Daoy (cell line): ENCODE data around the gene CSNK1A1L. TPM values are rescaled to one million over a fixed set of nuclear protein-coding genes. Genes with fewer than 3 reads are reported as not detected.

Experiments used
- DNase-seq: peaks from one replicate; pipeline ENCODE4 v3.0.0-alpha.2; 2015; ENCODE audit warnings: low read depth
- total RNA-seq: library from RNA; depleted of rRNA; stranded (reverse); fragments of >200 nt; shearing (Covaris generic); gene quantifications from 2 replicates; pipeline ENCODE4 v1.2.3, GENCODE V29; 2014

Gene CSNK1A1L
- total RNA-seq, 1 experiment from 2014 or later, result not detected

DNA sequence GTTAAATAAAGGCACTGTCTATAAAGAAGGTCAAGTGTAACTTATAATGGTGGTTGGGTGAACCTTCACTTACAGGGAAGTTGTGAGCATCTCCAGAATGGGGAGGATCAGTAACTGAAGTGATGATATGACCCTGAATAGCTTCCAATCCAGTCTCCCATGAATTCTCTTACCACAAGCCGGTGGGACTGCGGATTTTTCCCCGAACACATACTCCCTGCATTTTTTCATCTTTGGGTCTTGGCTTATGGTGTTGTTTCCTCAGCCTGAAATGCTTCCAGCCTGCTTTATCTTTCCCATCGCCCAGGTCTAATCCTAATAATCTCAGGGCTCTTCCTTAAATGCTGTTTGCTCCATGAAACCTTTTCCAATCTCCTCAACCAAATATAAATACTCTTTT, 2.0 kb upstream of the CSNK1A1L start:
- DNase-seq, result no peak

DNA sequence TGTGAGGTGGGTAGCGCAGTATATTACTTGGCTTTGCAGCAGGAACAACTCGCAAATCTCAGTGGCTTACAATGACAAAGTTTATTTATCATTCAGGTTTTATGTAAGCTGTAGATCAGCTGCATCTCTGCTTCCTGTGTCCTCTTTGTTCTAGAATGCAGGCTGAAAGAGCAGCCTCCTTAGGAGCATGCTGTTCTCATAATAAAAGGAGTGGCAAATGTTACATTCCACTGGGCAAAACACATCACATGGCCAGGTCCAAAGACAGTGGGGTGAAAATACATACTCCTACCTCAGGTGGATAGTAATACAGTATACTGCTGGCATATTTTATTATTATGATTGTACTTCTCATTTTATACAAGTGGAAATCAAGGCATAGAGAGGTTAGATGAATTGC, 1.2 kb upstream of the CSNK1A1L start:
- no peak for DNase-seq

DNA sequence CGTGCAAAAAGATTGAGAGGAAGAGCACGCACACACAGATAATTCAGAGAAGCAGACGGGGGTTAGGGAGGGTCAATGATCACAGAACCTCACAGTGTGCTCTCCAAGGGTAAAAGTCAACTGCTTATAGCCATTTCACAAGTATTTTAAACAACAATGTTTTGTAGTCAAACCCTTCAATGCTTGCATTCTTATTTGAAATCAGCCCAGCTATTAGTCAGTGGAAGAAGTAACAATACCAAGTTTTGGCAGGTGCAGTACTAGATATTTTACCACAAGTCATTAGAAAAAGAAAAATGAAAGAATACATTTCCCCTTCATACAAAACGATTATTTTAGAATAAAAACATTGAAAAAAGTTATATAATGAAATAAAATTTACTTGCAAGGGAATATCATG, 2.6 kb downstream of the CSNK1A1L start:
- no peak for DNase-seq

DNA sequence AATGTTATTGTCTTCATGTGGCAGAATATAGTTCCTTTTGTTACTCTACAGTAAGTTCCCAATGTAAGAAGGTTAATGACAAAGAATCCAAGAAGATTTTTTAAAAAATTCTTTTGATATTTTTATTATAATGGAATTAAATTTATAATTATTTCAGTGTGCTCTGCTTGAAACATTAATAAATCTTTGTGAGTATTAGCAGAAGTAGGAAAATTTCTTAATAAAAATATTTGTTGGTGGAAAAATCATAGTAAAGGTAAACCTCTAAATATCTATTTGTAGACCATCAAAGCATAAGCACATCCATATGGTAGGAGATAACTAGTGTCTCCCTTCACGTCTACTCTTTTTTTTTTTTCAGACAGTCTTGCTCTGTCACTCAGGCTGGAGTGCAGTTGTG, 4.3 kb downstream of the CSNK1A1L start:
- no peak for DNase-seq

DNA sequence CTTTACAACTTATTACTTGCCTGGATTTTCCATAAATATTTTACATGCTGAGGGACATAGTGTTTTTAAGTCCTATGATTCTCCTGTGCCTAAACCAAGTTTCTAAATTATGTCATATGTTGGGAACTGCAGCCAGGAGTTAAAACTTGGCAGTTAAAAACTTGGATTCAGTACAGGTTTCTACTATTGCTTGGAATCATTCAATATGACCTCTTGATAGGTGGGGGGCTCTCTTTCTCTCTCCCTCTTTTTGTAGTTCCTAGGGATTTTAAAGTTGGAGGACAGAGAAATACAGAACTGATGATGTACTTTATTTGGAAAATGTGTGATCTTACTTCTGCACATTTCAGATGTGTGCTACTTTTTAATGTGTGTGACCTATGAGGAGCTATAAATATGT, 4.7 kb downstream of the CSNK1A1L start:
- DNase-seq, result no peak

DNA sequence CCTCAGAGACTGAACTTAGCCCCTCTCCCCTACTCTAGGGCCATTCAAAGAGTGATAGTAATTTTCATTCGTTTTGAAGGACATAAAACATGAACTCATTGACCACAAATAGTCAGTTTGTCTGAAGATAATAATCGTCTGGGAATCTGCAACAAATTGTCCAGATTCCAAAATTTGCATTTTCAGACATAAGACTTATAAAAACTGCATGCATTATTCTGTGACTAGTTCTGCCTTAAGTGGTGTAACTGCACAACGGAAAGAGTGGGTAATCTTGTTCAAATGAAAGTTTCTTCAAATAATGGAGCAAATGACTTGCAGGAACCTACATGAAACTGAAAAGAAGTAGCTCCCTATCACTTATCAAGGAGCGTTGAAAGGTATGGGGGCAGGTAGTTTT, 8.4 kb downstream of the CSNK1A1L start:
- DNase-seq, result no peak

DNA sequence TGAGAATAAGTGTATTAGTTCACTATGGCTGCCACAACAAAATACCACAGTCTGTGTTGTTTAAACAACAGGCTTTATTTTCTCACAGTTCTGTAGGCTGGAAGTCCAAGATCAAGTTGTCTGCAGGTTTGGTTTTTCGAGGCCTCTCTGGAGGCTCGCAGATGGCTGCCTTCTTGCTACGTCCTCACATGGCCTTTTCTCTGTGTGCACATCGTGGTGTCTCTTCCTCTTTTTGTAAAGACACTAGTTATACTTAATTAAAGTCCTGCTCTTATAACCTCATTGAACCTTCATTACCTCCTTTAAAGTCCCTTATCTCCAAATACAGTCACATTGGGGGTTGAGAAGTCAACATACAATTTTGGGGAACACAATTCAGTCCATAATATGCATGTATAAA, 10.6 kb downstream of the CSNK1A1L start:
- DNase-seq, result no peak

DNA sequence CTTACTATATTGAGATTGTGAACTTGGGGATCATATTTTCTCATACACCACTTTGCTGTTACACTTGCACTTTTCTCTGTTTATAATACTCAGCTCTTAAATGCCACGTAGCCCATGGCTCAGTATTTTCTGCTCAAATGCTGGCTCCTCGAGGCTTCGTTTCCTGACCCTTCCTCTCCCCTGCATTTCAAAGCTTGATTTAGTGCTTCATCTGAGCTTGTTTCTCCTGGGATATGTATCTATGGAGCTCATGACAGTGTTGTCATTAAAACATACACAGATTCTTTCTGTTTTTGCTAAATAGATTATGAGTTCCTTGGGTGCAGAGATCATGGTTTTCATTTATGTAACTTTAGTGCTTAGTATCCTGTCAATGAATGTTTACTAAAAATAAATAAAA, 11.4 kb downstream of the CSNK1A1L start:
- DNase-seq, result no peak

DNA sequence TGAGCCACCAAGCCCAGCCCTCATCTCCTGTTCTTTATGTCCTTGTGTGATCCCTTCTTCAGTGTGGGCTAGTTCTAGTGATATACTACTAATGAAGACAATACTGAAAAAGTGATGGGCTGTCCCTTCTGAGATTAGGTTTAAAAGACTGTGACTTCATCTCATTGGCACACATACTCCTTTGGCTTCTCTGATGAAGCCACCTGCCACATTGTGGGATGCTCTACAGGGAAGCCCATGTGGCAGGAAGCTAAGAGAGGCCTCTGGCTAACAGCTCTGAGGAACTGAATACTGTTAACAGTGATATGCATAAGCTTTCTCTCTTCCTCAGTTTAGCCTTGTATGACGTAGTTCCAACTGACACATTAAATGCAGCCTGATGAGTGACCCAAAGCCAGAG, 13.6 kb downstream of the CSNK1A1L start:
- DNase-seq, result no peak

DNA sequence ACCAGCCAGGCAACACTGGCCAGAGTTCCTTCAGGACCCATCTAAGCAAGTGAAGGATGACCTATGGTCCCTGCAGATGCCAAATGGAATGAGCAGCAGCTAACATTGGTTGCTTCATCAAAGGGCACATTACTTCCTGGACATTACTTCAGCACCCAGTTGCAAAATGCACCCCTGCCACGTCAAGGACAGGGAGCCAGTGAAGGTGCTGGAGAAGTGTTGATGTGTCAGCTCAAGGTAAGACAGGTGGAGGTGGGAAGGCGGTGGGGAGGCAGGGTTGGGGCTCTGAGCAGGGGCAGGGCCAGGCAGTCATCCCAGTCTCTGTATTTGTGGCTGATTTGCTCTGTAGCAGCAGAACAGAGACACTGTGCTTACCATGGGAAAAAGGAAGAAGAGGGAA, 14.6 kb downstream of the CSNK1A1L start:
- no peak for DNase-seq

DNA sequence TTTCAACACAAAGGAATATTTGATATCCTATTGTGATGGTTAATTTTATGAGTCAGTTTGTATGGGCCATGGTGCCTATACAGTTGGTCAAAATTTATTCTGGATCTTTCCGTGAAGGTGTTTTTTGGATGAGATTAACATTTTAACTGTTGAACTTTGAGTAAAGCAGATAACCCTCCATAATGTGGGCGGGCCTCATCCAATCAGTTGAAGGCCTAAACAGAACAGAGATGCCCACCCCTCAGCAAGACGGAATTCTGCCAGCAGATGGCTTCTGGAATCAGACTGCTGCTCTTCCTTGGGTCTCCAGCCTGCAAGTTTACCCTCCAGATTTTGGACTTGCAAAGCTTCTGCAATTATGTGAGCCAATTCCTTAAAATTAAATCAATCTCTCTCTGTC, 16.0 kb downstream of the CSNK1A1L start:
- no peak for DNase-seq

DNA sequence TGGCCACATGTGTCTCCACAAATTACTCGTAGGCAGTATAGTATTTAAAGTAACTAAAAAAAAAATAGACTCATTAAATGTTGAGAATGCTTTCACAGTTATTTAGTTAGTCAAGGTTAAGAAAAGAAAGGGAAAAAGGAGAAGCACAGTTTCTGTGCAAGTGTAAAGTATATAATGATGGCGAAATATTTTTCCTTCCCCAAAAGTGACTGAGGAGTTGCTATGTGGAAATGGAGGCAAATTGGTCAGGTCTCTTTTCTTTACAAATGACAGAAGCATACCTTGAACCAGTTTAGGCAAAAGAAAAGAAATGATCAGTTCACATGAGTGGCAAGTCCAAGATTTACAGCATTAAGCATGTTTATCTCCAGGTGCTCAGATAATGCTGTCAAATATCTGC, 18.0 kb downstream of the CSNK1A1L start:
- no peak for DNase-seq

DNA sequence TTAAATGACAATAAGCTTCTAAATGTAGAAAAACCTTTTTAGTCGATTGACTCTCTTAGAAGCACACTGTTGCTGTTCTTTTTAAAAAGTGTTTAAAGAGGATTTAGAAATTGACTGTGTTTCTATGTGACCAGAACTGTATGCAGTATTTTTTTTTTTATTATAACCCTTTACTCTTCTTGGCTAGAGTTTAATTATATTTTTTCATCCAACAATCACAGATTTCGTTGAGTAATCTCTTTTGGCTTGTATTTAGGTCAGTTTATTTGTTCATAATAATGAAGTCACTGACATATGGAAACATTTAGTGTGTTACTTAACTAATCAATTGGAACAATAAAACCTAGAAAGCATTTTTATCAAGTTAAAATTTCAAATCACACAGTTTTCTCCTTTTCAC, 19.9 kb downstream of the CSNK1A1L start:
- no peak for DNase-seq

DNA sequence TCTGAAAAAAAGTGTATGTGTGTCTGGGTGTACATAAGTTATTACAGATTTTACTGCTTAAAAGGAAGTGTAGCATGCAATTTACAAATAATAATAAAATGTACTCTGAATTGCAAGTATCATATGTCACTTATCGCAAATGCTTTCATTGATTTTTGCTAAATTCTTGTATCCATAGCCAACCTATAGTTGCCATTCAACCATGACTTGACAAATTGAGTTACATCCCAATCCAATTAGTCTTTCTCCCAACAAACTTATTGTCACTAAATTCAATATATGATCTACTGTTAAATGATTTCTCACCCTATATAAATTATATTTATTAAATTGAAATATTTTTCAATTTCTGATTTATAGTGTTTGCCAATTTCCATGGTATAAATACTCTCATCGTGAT, 28.6 kb downstream of the CSNK1A1L start:
- DNase-seq, result no peak

DNA sequence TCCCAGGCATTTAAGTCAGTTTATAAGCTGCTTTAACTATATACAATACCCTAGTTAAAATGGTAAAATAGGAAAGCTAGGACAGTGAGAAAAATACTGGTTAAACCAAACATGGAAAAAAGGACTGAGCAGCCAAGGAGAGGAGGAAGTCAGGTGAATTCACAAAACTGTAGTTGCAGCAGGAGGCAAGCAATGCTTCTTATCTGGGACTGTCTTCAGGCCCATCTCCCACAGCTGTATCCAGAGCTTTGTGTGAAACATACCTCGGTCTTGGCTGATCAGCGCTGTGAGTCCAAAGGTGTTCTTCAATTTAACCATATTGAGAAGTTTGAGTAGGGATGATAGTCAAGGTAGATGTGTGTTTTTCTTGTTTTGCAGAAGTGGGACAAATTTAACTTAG, 30.3 kb downstream of the CSNK1A1L start:
- DNase-seq, result no peak

DNA sequence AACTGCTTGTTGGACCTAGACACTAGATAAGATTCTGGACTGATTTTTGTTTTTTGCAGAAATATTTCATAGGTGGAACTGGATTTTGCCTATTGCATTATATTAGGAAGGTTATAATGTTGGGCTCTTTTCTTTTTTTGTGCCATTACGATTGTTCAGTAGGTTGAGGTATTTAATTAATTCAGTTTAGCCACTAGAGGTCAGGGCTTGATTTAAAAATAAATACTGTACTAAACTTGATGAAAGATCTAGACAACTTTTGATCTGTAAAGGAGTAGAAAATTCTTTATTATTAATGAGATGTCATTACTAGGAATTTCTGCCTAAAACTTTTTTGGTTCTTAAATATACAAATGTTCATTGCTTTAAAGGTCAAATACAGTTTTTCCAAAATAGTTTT, 30.8 kb downstream of the CSNK1A1L start:
- DNase-seq, result no peak

DNA sequence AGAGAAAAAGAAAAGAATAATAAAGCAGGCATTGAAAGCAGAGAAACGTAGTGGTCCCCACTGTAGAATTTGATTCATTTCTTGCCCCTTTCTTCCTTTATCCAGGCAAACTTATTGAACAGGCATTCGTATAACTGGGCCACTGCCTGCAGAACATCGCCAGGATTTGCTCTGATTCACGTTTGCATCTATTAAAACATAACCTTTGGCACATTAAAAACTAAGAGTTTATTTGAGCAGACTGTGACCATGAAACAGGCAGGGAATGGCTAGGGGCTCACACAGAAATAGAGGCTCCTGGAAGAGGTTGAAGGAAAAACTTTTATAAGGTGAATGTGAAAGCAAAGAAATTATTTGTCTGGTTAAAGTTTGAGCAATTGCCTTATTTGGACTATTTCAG, 33.4 kb downstream of the CSNK1A1L start:
- DNase-seq, result no peak

DNA sequence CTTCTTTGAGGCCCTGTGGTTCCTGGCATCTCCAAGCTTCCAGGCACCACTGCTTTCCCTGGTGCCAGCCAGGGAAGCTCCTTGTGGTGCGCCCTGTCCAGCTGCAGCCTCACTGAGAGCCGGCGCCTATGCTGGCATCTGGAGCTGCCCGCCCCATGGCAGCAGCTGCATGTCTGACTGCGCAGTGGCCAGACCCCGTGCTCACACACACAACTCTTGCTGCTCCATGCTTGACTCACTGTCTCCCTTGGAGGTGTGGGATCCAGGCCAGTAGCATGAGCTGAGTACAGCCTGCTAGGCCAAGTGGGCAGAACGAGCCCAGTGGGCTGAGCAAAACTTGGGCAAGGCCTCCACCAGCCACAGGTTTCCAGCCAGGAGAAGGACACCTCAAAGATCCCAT, 34.5 kb downstream of the CSNK1A1L start:
- peak; percentile 8 for DNase-seq

DNA sequence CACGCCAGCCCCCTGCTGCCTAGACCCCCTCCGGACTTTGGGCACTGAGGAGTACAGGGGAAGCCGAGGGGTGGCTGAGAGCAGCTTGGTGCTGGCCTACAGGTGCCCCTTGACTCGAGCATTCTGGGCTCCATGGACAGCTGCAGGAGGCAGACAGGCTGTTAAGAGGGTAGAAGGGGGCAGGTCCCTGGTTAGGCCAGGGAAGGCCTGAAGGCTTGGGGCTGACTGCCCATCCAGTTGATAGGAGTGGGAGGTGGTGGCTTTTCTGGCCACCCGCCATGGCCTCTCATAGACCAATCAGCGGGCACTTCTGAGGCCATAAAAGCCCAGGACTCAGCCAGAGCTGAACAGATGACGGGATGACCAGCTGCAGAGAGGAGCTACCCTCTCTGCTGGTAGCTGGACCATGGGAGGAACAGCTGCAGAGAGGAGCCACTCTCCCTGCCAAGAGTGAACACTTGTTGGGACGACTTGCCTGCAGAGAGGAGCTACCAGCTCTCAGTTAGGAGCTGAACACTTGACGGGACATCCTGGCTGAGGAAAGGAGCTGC, 35.2 kb downstream of the CSNK1A1L start:
- no peak for DNase-seq

DNA sequence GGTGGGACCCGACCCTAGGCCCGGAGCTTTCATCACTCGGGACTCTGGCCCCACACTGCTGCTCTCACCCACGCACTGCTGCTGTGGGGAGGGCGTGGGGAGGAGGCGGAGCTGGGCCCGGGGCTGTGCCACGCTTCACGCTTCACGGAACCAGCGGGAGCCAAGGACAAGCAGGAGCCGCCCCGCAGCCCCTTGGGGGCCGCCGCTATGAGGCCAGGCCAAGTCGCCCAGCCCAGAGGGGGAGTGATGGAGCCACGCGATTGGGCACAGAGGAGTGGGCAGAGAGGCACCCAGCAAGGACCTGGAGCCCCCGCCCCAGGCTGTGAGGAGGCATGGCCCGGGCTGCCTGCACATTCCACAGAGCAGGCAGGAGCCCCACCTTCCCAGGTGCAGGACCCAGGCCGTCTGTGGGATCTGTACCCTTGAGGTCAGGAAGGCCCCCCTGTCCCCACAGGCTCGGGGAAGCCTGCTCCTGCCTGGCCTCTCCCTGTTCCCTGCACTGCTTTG, 35.8 kb downstream of the CSNK1A1L start:
- no peak for DNase-seq

DNA sequence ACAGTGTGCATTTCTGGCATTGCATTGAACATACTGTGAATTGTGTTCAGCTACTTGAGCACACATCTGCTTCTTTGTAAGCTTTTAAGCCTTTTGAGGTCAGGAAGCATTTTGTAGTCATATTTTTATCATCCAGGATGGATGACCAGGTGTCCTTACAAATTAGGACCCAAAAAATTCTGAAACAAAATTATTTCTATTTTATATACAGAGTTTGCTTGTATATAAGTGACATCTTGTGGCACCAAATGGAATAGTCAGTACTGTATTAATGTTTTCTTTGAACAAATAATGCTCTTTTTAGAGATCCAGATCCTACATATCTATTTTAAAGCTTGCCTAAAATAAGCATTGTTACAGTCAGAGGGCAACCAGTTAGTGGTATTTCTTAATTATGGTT, 36.5 kb downstream of the CSNK1A1L start:
- no peak for DNase-seq

DNA sequence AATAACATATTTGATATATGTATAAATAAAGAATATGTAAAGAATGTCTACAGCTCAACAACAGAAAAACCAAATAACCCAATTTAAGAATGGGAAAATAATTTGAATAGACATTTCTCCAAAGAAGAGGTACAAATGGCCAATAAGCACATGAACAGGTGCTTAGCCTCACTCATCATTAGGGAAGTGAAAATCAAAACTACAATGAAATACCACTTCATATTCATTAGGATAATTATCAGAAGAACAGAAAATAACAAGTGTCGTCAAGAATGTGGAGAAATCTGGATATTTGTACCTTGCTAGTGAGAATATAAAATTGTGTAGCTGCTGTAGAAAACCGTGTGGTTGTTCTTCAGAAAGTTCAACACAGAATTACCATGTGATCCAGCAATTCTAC, 37.6 kb downstream of the CSNK1A1L start:
- no peak for DNase-seq

DNA sequence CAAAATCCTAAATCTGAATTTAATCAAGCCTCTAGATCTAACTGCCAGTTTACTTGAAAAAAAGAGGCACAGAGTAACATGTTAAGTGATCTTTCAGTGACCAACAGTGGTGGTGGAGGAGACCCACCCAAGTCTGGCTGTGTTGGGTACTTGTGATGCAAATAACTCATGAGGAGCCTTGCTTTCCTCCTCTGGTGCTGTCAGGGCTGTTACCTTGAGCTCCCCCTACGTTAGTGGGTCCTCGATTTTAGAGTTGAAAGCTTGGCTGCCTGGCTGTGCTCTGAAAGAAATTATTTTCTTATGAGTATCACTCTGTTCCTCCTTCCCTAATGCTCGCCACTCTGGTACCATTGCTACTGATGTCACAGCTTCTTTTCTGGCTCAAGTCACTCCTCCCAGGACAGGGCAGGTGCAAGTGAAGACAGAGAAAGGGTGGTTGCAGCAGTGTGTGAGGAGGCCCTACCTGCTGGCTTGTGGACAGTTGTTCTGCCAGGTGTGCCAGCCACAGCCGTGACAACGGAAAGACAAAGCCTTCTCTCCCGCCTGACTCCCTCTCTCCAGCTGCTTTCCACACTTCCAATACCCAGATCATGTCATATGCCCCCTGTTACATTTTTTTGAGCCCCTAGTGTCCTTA, 39.5 kb downstream of the CSNK1A1L start:
- no peak for DNase-seq

DNA sequence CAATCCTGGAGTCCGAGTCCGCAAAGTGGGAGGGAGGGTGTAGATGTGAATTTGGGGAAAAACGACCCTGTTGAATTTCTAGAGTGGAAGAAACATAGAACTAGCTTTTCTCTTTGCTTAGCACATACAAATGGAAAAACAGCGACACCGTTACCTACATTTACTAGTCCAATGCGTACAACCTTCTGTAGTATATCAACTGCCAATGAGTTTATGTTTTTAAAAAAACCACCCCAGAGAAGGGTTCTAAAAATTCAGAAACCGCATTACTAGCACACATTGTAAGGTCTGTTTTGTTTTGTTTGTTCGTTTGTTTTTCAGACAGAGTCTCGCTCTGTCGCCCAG, 45.6 kb downstream of the CSNK1A1L start:
- DNase-seq, result no peak
